ENCODE data around the gene BCORL1. TPM values are rescaled to one million over a fixed set of nuclear protein-coding genes. Genes with fewer than 3 reads are reported as not detected.

Gene BCORL1
- polyA plus RNA-seq, 1 of the 3 experiments (the other 2 are of a cell fraction), result 4.2 TPM

DNA sequence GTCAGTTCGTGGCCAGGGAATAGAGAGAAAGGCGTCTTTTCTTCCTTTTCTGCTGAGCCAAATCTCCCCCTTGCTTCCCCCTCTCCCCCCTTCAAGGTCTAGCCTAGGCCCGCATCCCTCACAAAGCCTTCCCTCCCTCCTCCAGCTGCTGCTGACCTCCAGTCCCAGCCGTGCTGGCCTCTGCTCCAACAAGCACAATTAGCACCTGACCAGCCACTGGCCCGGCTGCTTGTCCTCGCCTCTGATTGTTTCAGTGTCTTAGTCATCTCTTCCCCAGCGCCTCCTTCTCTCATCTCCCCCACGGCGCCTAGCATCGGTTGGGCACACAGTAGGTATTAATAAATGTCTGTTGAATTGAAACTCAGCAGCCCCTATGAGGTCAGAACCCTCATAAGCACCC, 123.6 kb downstream of the BCORL1 start:
- CTCF ChIA-PET, result interaction anchor here (0.7 to 2.1 kb wide), 4 partner anchors 15 to 46 kb away, joined by 3 to 9 read pairs (median 3); no protein-coding TSS in a partner anchor
- 54% methylated on average over 10 of the region's 10 CpGs for WGBS (ENCODE audit: low lambda C conversion rate)
- Histone ChIP-seq H3K9me2 (no peaks in the 10 kb centered on the region), H3K9me3 (no peaks in the 10 kb centered on the region), H3F3A (replicated peaks; ENCODE audit: insufficient read depth) (no peaks in the 10 kb centered on the region), H3K4me1 (ENCODE audit: control insufficient read depth in 1 of 2, insufficient read depth in 2 of 2, low read depth in 1 of 2, low read length in 1 of 2) (peaks cover 0 to 13% of the 10 kb centered on the region in 2 experiments; a peak in 1 of 4 replicates), H3K4me3 (ENCODE audit: low read depth in 2 of 2, low read length in 1 of 2) (no peak overlapping the region), H2AFZ (ENCODE audit: low read depth) (no peak overlapping the region), H3K79me2 (ENCODE audit: insufficient read depth) (peaks cover 76% of the 10 kb centered on the region), H3K27ac (ENCODE audit: low read depth in 2 of 2, low read length in 1 of 2) (no peak overlapping the region), H4K20me1 (ENCODE audit: insufficient read depth) (peaks cover 13% of the 10 kb centered on the region; the same call in 1 of the 2 replicates), H3K9ac (no peak overlapping the region), H3K36me3 (replicated peaks in 1 of 2; ENCODE audit: control insufficient read depth in 1 of 2, insufficient read depth in 2 of 2, low read length in 1 of 2) (no peaks in the 10 kb centered on the region), H3K4me2 (no peak overlapping the region), H3K27me3 (ENCODE audit: insufficient read depth) (peaks cover 20% of the 10 kb centered on the region; the same call in 1 of the 2 replicates)
- TF ChIP-seq, protein P1, sequence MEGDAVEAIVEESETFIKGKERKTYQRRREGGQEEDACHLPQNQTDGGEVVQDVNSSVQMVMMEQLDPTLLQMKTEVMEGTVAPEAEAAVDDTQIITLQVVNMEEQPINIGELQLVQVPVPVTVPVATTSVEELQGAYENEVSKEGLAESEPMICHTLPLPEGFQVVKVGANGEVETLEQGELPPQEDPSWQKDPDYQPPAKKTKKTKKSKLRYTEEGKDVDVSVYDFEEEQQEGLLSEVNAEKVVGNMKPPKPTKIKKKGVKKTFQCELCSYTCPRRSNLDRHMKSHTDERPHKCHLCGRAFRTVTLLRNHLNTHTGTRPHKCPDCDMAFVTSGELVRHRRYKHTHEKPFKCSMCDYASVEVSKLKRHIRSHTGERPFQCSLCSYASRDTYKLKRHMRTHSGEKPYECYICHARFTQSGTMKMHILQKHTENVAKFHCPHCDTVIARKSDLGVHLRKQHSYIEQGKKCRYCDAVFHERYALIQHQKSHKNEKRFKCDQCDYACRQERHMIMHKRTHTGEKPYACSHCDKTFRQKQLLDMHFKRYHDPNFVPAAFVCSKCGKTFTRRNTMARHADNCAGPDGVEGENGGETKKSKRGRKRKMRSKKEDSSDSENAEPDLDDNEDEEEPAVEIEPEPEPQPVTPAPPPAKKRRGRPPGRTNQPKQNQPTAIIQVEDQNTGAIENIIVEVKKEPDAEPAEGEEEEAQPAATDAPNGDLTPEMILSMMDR (IDR thresholded peaks at IDR 0.05), result no peak
- TF ChIP-seq, protein P2, sequence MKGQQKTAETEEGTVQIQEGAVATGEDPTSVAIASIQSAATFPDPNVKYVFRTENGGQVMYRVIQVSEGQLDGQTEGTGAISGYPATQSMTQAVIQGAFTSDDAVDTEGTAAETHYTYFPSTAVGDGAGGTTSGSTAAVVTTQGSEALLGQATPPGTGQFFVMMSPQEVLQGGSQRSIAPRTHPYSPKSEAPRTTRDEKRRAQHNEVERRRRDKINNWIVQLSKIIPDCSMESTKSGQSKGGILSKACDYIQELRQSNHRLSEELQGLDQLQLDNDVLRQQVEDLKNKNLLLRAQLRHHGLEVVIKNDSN (IDR thresholded peaks at IDR 0.05; ENCODE audit: borderline replicate concordance, low read depth), result no peak
- TF ChIP-seq, protein P3, sequence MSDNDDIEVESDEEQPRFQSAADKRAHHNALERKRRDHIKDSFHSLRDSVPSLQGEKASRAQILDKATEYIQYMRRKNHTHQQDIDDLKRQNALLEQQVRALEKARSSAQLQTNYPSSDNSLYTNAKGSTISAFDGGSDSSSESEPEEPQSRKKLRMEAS (IDR thresholded peaks at IDR 0.05; ENCODE audit: low read depth), result no peak
- TF ChIP-seq GATA2 (CRISPR knock-in tag; IDR thresholded peaks at IDR 0.05) (no peak), CHD2 (IDR thresholded peaks at IDR 0.05; ENCODE audit: low read length, partially characterized antibody) (no peak), RCOR1 (IDR thresholded peaks at IDR 0.05; ENCODE audit: low read length) (no peak), ELF1 (IDR thresholded peaks at IDR 0.05) (no peak), MEF2A (IDR thresholded peaks at IDR 0.05; ENCODE audit: borderline replicate concordance, low read depth) (no peak), RXRA (IDR thresholded peaks at IDR 0.05; ENCODE audit: borderline replicate concordance, low read depth) (no peak), JUND (IDR thresholded peaks at IDR 0.05) (no peak), RFX5 (IDR thresholded peaks at IDR 0.05; ENCODE audit: low read length) (no peak), FOXM1 (IDR thresholded peaks at IDR 0.05; ENCODE audit: low read depth) (no peak), NRF1 (IDR thresholded peaks at IDR 0.05; ENCODE audit: low read depth, low read length) (no peak), MXI1 (IDR thresholded peaks at IDR 0.05; ENCODE audit: low read depth, low read length) (no peak), EZH2phosphoT487 (IDR thresholded peaks at IDR 0.05; ENCODE audit: borderline replicate concordance, low read depth) (no peak), TAF1 (IDR thresholded peaks at IDR 0.05; ENCODE audit: borderline replicate concordance, low read depth, low read length) (no peak), NFIC (IDR thresholded peaks at IDR 0.05; ENCODE audit: borderline replicate concordance) (no peak)
- TF ChIP-seq, protein P4, sequence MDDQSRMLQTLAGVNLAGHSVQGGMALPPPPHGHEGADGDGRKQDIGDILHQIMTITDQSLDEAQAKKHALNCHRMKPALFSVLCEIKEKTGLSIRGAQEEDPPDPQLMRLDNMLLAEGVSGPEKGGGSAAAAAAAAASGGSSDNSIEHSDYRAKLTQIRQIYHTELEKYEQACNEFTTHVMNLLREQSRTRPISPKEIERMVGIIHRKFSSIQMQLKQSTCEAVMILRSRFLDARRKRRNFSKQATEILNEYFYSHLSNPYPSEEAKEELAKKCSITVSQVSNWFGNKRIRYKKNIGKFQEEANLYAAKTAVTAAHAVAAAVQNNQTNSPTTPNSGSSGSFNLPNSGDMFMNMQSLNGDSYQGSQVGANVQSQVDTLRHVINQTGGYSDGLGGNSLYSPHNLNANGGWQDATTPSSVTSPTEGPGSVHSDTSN (IDR thresholded peaks at IDR 0.05), result no peak
- TF ChIP-seq, protein P5, sequence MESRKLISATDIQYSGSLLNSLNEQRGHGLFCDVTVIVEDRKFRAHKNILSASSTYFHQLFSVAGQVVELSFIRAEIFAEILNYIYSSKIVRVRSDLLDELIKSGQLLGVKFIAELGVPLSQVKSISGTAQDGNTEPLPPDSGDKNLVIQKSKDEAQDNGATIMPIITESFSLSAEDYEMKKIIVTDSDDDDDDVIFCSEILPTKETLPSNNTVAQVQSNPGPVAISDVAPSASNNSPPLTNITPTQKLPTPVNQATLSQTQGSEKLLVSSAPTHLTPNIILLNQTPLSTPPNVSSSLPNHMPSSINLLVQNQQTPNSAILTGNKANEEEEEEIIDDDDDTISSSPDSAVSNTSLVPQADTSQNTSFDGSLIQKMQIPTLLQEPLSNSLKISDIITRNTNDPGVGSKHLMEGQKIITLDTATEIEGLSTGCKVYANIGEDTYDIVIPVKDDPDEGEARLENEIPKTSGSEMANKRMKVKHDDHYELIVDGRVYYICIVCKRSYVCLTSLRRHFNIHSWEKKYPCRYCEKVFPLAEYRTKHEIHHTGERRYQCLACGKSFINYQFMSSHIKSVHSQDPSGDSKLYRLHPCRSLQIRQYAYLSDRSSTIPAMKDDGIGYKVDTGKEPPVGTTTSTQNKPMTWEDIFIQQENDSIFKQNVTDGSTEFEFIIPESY (IDR thresholded peaks at IDR 0.05; ENCODE audit: borderline replicate concordance, low read depth), result no peak
- POLR2A ChIA-PET, result no interaction called here
- DNase-seq, result peak; percentile 9

Other genes with a start within 250 kb of the BCORL1 start
- 0.19 and 0.21 TPM in 2 replicates for gene XPNPEP2, start 243.7 kb upstream of the BCORL1 start, polyA plus RNA-seq (2012; rRNA removed)
- not detected in 2 replicates for gene SASH3, start 202.7 kb upstream of the BCORL1 start, polyA plus RNA-seq (2012; rRNA removed)
- gene ZDHHC9, start 138.7 kb upstream of the BCORL1 start, polyA plus RNA-seq (2012; rRNA removed), result 8.1 and 12.2 TPM in 2 replicates
- gene UTP14A, start 76.5 kb upstream of the BCORL1 start, polyA plus RNA-seq (2012; rRNA removed), result 25.4 and 31.7 TPM in 2 replicates
- gene ELF4, start 127.9 kb downstream of the BCORL1 start, polyA plus RNA-seq (2012; rRNA removed), result 7.7 and 9.6 TPM in 2 replicates
- 49.8 and 61.4 TPM in 2 replicates for gene AIFM1, start 183.2 kb downstream of the BCORL1 start, polyA plus RNA-seq (2012; rRNA removed)
- gene RAB33A, start 189.3 kb downstream of the BCORL1 start, polyA plus RNA-seq (2012; rRNA removed), result 1.2 and 2.0 TPM in 2 replicates

Measured in SK-N-SH (cell line).